Suprapubic skin (tissue), 3 donors: Measurements from ENCODE around the gene SH3BGRL2.

Source experiments
- POLR2AphosphoS5 ChIP-seq, 3 donors: sonication (generic); formaldehyde crosslinking; IDR thresholded peaks; one replicate each; pipeline ENCODE4 v1.6.1; 2017; ENCODE audit warnings: antibody characterized with exemption in 3 of 3
- TF ChIP-seq, protein P1 (sequence below), 2 donors: fragments of 200-600 bp in 1 of 2; fragments of 450-650 bp in 1 of 2; sonication (generic) in 1 of 2; IDR thresholded peaks; one replicate each; pipeline ENCODE4 v1.5.1; 2016 to 2019; ENCODE audit warnings: antibody characterized with exemption in 2 of 2, mild to moderate bottlenecking in 1 of 2, moderate library complexity in 1 of 2

DNA sequence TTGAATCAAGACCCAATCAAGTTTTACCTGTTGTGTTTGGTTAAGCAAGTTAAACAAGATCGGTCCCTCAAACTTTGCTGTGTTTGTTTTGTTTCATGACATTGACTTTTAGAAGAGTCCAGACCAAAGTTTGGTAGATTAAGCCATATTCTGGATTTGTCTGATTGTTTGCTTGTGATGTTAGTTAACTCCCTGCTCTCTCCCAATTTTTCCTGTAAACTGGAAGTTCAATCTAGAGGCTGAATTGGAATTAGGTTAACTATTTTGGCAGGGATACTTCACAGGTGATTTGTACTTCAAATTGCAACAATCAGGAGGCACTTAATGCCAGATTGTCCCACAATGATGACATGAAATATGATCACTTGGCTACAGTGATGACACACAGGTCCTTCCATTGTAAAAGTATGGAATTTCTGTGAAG, 13.6 kb upstream of the SH3BGRL2 start:
- no peak for TF ChIP-seq POLR2AphosphoS5 (IDR thresholded peaks at IDR 0.05)
- TF ChIP-seq, protein P1, sequence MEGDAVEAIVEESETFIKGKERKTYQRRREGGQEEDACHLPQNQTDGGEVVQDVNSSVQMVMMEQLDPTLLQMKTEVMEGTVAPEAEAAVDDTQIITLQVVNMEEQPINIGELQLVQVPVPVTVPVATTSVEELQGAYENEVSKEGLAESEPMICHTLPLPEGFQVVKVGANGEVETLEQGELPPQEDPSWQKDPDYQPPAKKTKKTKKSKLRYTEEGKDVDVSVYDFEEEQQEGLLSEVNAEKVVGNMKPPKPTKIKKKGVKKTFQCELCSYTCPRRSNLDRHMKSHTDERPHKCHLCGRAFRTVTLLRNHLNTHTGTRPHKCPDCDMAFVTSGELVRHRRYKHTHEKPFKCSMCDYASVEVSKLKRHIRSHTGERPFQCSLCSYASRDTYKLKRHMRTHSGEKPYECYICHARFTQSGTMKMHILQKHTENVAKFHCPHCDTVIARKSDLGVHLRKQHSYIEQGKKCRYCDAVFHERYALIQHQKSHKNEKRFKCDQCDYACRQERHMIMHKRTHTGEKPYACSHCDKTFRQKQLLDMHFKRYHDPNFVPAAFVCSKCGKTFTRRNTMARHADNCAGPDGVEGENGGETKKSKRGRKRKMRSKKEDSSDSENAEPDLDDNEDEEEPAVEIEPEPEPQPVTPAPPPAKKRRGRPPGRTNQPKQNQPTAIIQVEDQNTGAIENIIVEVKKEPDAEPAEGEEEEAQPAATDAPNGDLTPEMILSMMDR (IDR thresholded peaks at IDR 0.05): no peak
